Ovary (tissue), 9 donors: Measurements from ENCODE around the gene UHRF1. TPM values are rescaled to one million over a fixed set of nuclear protein-coding genes. Genes with fewer than 3 reads are reported as not detected.

ENCODE experiments used
- DNase-seq, 5 donors: peaks; one replicate each; pipeline ENCODE4 v3.0.0-alpha.2; 2019 to 2020
- H3K27ac ChIP-seq, 2 donors: fragments of 200-600 bp; one replicate each; pipeline versions ENCODE4 v1.5.1 to v1.8.0; 2019 to 2022
- H3K27me3 ChIP-seq: fragments of 200-600 bp; one replicate; pipeline ENCODE4 v1.8.0; 2022
- H3K36me3 ChIP-seq: fragments of 200-600 bp; sonication (generic); one replicate; pipeline ENCODE4 v1.5.1; 2019
- H3K4me1 ChIP-seq: one replicate; pipeline ENCODE4 v1.8.1; 2013; ENCODE audit warnings: mild to moderate bottlenecking, moderate library complexity; ENCODE audit not compliant: insufficient read depth
- H3K4me3 ChIP-seq: fragments of 200-600 bp; sonication (generic); one replicate; pipeline ENCODE4 v1.5.1; 2017
- H3K9me3 ChIP-seq, 2 donors: fragments of 200-600 bp in 1 of 2; sonication (generic) in 1 of 2; one replicate each; pipeline versions ENCODE4 v1.5.1 to v1.8.1; 2013 to 2019; ENCODE audit warnings: mild to moderate bottlenecking in 1 of 2, moderate library complexity in 1 of 2
- CTCF ChIP-seq, 3 donors: fragments of 450-650 bp in 2 of 3; fragments of 200-600 bp in 1 of 3; IDR thresholded peaks; one replicate each; pipeline versions ENCODE4 v1.5.1 to v1.8.0; 2016 to 2022; ENCODE audit warnings: antibody characterized with exemption in 3 of 3, mild to moderate bottlenecking in 1 of 3
- EP300 ChIP-seq: sonication (generic); formaldehyde crosslinking; IDR thresholded peaks from one replicate; pipeline ENCODE4 v1.6.1; 2017; ENCODE audit warnings: antibody characterized with exemption
- POLR2A ChIP-seq: fragments of 450-650 bp; IDR thresholded peaks from one replicate; pipeline ENCODE4 v1.6.1; 2017; ENCODE audit warnings: antibody characterized with exemption, mild to moderate bottlenecking, moderate library complexity
- WGBS, 3 donors: extraction: QIAGEN DNeasy Blood & Tissue Kit in 1 of 3; methylation state at CpG; one replicate each; pipeline versions ENCODE4 v1.1.5 to v1.1.7; 2013 to 2017; 5-methylcytosine and 5-hydroxymethylcytosine counted together
- intact Hi-C, 4 donors: fragments of 100-400 bp; cut with DNase I; formaldehyde crosslinking; loops; one replicate each; pipeline versions ENCODE4 v1.11.0 to v1.15.1; 2022 to 2023
- polyA plus RNA-seq, 2 donors: library from polyadenylated mRNA; stranded (reverse); fragments of 200-250 nt in 1 of 2; fragments of 350-450 nt in 1 of 2; fragmentation: Illumina TruSeq in 1 of 2; extraction: RNeasy Lipid Tissue Mini Kit (QIAGEN cat#74804) in 1 of 2; gene quantifications; one replicate each; pipeline ENCODE4 v1.2.3, GENCODE V29; 2013 to 2014
- total RNA-seq, 7 donors: library from RNA; depleted of rRNA in 2 of 7; stranded (reverse); fragments of >200 nt in 2 of 7; fragmentation: NEBNext Ultra II Directional in 3 of 7; extraction: Animal tissue kit (Norgen Biotek cat#: 25700) in 3 of 7; gene quantifications; one replicate each; pipeline versions ENCODE4 v1.1.0 to v1.2.4, GENCODE V29; 2016 to 2023
- donor health status: DM: no; HTN: no; CAD: no; lungs with moderate emphysema.
- donor health status: DM: no; HTN: no; CAD: no.
- donor health status: Bipolar disorder and iron deficiency.
- donor health status: DM: yes; HTN: yes; CAD: no.
- donor health status: DM: no; HTN: no; CAD: no.
- donor health status: DM: yes; HTN: yes; CAD: no.

UHRF1 gene
- total and polyA plus RNA-seq, 9 donors = 0.18 to 4.0 (median 0.50) TPM

DNA sequence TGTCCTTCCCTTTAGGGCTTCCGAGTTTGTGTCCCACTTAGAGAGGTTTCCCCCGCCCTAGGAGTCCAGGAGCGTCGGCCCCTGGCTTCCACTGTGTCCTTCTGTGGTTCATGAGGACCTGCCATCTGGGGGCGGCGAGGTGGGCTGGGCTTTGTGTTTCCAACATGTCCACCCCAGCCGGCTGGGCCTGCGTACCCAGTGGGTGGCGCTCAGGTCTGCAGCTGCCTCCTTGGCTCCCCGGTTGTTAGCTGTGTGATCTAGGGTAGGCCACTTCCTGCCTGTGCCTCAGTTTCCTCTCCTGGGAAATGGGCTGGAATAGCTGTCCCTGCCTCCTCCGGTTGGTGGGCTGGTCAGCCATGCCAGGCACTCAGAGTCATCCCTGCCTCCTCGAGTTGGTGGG, 88.0 kb downstream of the UHRF1 start:
- intact Hi-C loops = no loop called here
- Histone ChIP-seq H3K27ac (no peak overlapping the region), H3K4me1 (no peaks in the 10 kb centered on the region), H3K4me3 (no peak overlapping the region), H3K36me3 (no peaks in the 10 kb centered on the region), H3K9me3 (no peaks in the 10 kb centered on the region), H3K27me3 (no peaks in the 10 kb centered on the region)
- TF ChIP-seq POLR2A = no peak
- 89% methylated on average over 12 of the region's 12 CpGs for WGBS, 3 donors
- no peak for DNase-seq

DNA sequence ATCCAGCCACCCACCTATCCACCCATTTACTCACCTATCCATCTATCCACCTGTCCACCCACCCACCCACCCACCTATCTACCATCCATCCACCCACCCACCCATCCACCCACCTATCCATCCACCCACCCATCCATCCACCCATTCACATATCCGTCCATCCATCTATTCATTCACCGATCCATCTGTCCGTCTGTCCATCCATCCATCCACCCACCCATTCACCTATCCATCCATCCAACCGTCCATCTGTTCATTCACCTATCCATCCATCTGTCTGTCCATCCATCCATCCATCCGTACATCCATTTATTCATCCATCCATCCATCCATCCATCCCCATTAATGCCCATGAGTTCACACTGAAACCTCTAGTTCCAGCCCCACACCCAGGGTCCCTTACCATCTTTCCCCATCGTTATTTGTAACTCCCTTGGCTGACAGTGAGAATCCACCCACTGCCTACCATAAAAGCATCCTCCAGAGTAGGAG, 90.9 kb downstream of the UHRF1 start:
- Histone ChIP-seq H3K4me3 (no peak overlapping the region), H3K4me1 (no peaks in the 10 kb centered on the region), H3K36me3 (no peaks in the 10 kb centered on the region), H3K9me3 (no peaks in the 10 kb centered on the region), H3K27ac (no peak overlapping the region), H3K27me3 (no peaks in the 10 kb centered on the region)
- no peak for TF ChIP-seq CTCF (IDR thresholded peaks at IDR 0.05)
- TF ChIP-seq EP300 = no peak
- no peak for TF ChIP-seq POLR2A
- WGBS, 3 donors = 92% methylated on average over 6 of the region's 6 CpGs
- intact Hi-C loops = no loop called here
- no peak for DNase-seq

GRCh38 chr19:5001615-5002014, 92.3 kb downstream of the UHRF1 start:
- TF ChIP-seq POLR2A (no peak), CTCF (IDR thresholded peaks at IDR 0.05) (no peak), EP300 (no peak)
- no peaks in the 10 kb centered on the region for H3K27me3 ChIP-seq
- 56 to 66% (median 64%) methylated on average over 3 of the region's 3 CpGs for WGBS, 3 donors
- H3K9me3 ChIP-seq = no peaks in the 10 kb centered on the region
- H3K36me3 ChIP-seq = no peaks in the 10 kb centered on the region
- intact Hi-C loops = no loop called here
- DNase-seq = no peak
- peaks cover 5% of the 10 kb centered on the region for H3K4me1 ChIP-seq
- no peak overlapping the region for H3K27ac ChIP-seq
- H3K4me3 ChIP-seq = no peak overlapping the region

DNA sequence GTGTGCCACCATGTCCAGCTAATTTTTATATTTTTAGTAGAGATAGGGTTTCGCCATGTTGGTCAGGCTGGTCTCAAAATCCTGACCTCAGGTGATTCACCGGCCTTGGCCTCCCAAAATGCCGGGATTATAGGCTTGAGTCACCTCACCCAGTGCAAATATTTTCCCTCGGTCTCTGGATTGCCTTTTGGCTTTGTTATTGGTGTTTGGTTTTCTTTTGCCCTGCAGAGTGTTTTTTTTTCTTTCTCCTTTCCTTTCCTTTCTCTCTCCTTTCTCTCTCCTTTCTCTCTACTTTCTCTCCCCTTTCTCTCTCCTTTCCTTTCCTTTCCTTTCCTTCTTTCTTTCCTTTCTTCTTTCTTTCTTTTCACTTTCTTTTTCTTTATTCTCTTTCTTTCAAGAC, 92.8 kb downstream of the UHRF1 start:
- Histone ChIP-seq H3K9me3 (no peaks in the 10 kb centered on the region), H3K27ac (no peak overlapping the region), H3K27me3 (no peaks in the 10 kb centered on the region), H3K4me1 (peaks cover 5% of the 10 kb centered on the region), H3K4me3 (no peak overlapping the region), H3K36me3 (no peaks in the 10 kb centered on the region)
- intact Hi-C loops = no loop called here
- DNase-seq = no peak
- TF ChIP-seq POLR2A (no peak), CTCF (IDR thresholded peaks at IDR 0.05) (no peak), EP300 (no peak)
- 45 to 52% (median 48%) methylated on average over 4 of the region's 4 CpGs for WGBS, 3 donors

DNA sequence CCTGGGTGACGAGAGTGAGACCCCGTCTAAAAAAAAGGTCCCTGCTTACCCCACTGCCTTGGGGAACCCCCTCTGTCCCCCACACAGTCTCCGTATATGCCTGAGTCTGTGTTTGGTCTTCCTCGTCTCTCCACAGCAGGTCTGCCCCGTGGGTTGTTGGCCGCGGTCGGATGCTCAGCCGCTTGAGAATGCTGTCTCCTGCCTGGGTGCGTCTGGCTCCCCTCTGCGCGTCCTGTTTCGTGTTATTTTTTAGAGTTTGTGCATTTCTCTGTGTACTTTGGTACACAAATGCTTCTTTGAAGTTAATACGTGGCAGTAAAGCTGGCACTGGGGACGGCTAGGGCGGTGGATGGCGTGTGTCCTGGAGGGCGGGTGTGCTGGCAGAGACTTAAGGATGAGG, 94.5 kb downstream of the UHRF1 start:
- WGBS, 3 donors = 90 to 92% (median 92%) methylated on average over 18 of the region's 18 CpGs
- intact Hi-C loops = no loop called here

More for the DNA sequence above, 94.5 kb downstream of the UHRF1 start:
- Histone ChIP-seq H3K4me3 (no peak overlapping the region), H3K4me1 (peaks cover 5% of the 10 kb centered on the region), H3K9me3 (no peaks in the 10 kb centered on the region), H3K27me3 (no peaks in the 10 kb centered on the region), H3K36me3 (no peaks in the 10 kb centered on the region), H3K27ac (no peak overlapping the region)
- TF ChIP-seq CTCF (IDR thresholded peaks at IDR 0.05) (no peak), EP300 (no peak), POLR2A (no peak)
- no peak for DNase-seq
